HCT116 (cell line): Measurements from ENCODE around the gene DYNC1LI1. TPM values are rescaled to one million over a fixed set of nuclear protein-coding genes. Genes with fewer than 3 reads are reported as not detected.

Experiments used
- ATAC-seq: fragments of 200-7000 bp; cut with Tn5 transposase; 2 replicates; pipeline ENCODE4 v1.9.1; 2020; ENCODE audit warnings: mild to moderate bottlenecking, moderate library complexity
- BruUV-seq: library from RNA; stranded (reverse); fragments of 400-500 nt; replicated peaks from 2 replicates; lab custom pipeline; 2021; lab: Mats Ljungman, UMichigan
- CTCF ChIA-PET: fragments of 300-600 bp; sonication (Branson Sonifier 250); formaldehyde crosslinking; loops from one replicate; lab custom pipeline; 2021; ENCODE audit warnings: antibody characterized with exemption; lab: Charles Lee
- POLR2A ChIA-PET: fragments of 300-600, 350-600 bp; sonication (Branson Sonifier 250); formaldehyde crosslinking; loops from one replicate; lab custom pipeline; 2021; ENCODE audit warnings: antibody characterized with exemption; lab: Charles Lee
- RAD21 ChIA-PET, 2 experiments: fragments of 300-600 bp; sonication (Branson Sonifier 250); formaldehyde crosslinking; loops; one replicate each; lab custom pipeline; 2023; ENCODE audit warnings: low total read pairs in 2 of 2; ENCODE audit not compliant: uncharacterized antibody in 2 of 2, unreplicated experiment in 2 of 2, low non-redundant PET in 1 of 2; lab: Charles Lee
- DNase-seq: peaks from one replicate; pipeline ENCODE4 v3.0.0-alpha.2; 2010; ENCODE audit warnings: low read depth, low spot score
- H2AFZ ChIP-seq: fragments of 200-600 bp; shearing (Covaris generic), sonication (generic); 2 replicates; pipeline ENCODE4 v1.6.1; 2017; ENCODE audit warnings: low read depth, mixed run types, mixed read lengths, antibody characterized with exemption, low read length; ENCODE audit not compliant: poor library complexity, severe bottlenecking
- H3K27ac ChIP-seq: 2 replicates; pipeline ENCODE4 v1.5.1; 2012; ENCODE audit warnings: low read depth, low read length
- H3K27me3 ChIP-seq: fragments of 200-600 bp; sonication (generic); 2 replicates; pipeline ENCODE4 v1.6.1; 2016; ENCODE audit warnings: mixed run types, low read length, mixed read lengths; ENCODE audit not compliant: insufficient read depth
- H3K36me3 ChIP-seq, 2 experiments: fragments of 200-500 bp in 1 of 2; fragments of 200-600 bp in 1 of 2; sonication (Bioruptor generic) in 1 of 2; sonication (generic) in 1 of 2; 2 replicates each; pipeline versions ENCODE4 v1.5.1 to v1.6.1; 2014 to 2016; ENCODE audit warnings: low read length in 2 of 2, inconsistent platforms in 1 of 2, mixed read lengths in 1 of 2, mixed run types in 1 of 2; ENCODE audit not compliant: insufficient read depth in 2 of 2, control insufficient read depth in 1 of 2
- H3K4me1 ChIP-seq, 2 experiments: fragments of 200-600 bp in 1 of 2; sonication (generic) in 1 of 2; 2 replicates each; pipeline versions ENCODE4 v1.5.1 to v1.6.1; 2012 to 2017; ENCODE audit warnings: low read length in 2 of 2, inconsistent platforms in 1 of 2, mild to moderate bottlenecking in 1 of 2, mixed read lengths in 1 of 2, mixed run types in 1 of 2, moderate library complexity in 1 of 2; ENCODE audit not compliant: insufficient read depth in 2 of 2, control insufficient read depth in 1 of 2
- H3K4me2 ChIP-seq: fragments of 200-600 bp; sonication (generic); 2 replicates; pipeline ENCODE4 v1.6.1; 2017; ENCODE audit warnings: mixed run types, low read length, mixed read lengths
- H3K4me3 ChIP-seq, 2 experiments: fragments of 200-600 bp in 1 of 2; sonication (generic) in 1 of 2; replicated peaks in 1 of 2; 2 replicates each; pipeline ENCODE4 v1.5.1; 2011 to 2016; ENCODE audit warnings: low read length in 2 of 2, control low read depth in 1 of 2, low read depth in 1 of 2, mild to moderate bottlenecking in 1 of 2, mixed read lengths in 1 of 2, mixed run types in 1 of 2
- H3K79me2 ChIP-seq: fragments of 200-600 bp; sonication (generic); 2 replicates; pipeline ENCODE4 v1.6.1; 2017; ENCODE audit warnings: mild to moderate bottlenecking, mixed run types, low read length, moderate library complexity, mixed read lengths; ENCODE audit not compliant: insufficient read depth
- H3K9ac ChIP-seq: fragments of 200-600 bp; sonication (generic); 2 replicates; pipeline ENCODE4 v1.6.1; 2016; ENCODE audit warnings: low read length, mixed read lengths
- H3K9me2 ChIP-seq: fragments of 200-600 bp; sonication (generic), shearing (Covaris generic); 2 replicates; pipeline ENCODE4 v1.6.1; 2017; ENCODE audit warnings: mixed run types, mild to moderate bottlenecking, moderate library complexity; ENCODE audit not compliant: insufficient read depth
- H3K9me3 ChIP-seq, 2 experiments: fragments of 200-500 bp in 1 of 2; fragments of 200-600 bp in 1 of 2; sonication (Bioruptor generic) in 1 of 2; sonication (generic) in 1 of 2; 2 replicates each; pipeline ENCODE4 v1.6.1; 2014 to 2017; ENCODE audit warnings: low read length in 2 of 2, mixed read lengths in 2 of 2, inconsistent platforms in 1 of 2, low read depth in 1 of 2, mild to moderate bottlenecking in 1 of 2, mixed run types in 1 of 2, moderate library complexity in 1 of 2; ENCODE audit not compliant: control insufficient read depth in 1 of 2, insufficient read depth in 1 of 2
- H4K20me1 ChIP-seq: fragments of 200-600 bp; sonication (generic), shearing (Covaris generic); 2 replicates; pipeline ENCODE4 v1.6.1; 2017; ENCODE audit warnings: mixed run types, mild to moderate bottlenecking, moderate library complexity; ENCODE audit not compliant: insufficient read depth
- ATF3 ChIP-seq: IDR thresholded peaks from 2 replicates; pipeline ENCODE4 v1.6.1; 2012
- CBX3 ChIP-seq: IDR thresholded peaks from 2 replicates; pipeline ENCODE4 v1.6.1; 2012; ENCODE audit warnings: low read depth
- CEBPB ChIP-seq: IDR thresholded peaks from 2 replicates; pipeline ENCODE4 v1.6.1; 2012; ENCODE audit warnings: low read depth
- EGR1 ChIP-seq: IDR thresholded peaks from 2 replicates; pipeline ENCODE4 v1.6.1; 2012; ENCODE audit warnings: low read depth
- EZH2 ChIP-seq: fragments of 200-600 bp; sonication (generic); IDR thresholded peaks from 2 replicates; pipeline ENCODE4 v1.6.1; 2017; ENCODE audit warnings: antibody characterized with exemption, mixed run types
- EZH2phosphoT487 ChIP-seq: fragments of 200-600 bp; IDR thresholded peaks from 2 replicates; pipeline ENCODE4 v1.6.1; 2018; ENCODE audit warnings: antibody characterized with exemption, borderline replicate concordance
- JUND ChIP-seq: IDR thresholded peaks from 2 replicates; pipeline ENCODE4 v1.6.1; 2012
- MAX ChIP-seq: IDR thresholded peaks from 2 replicates; pipeline ENCODE4 v1.6.1; 2012
- POLR2A ChIP-seq: IDR thresholded peaks from 2 replicates; pipeline ENCODE4 v1.7.0; 2011; ENCODE audit warnings: borderline replicate concordance; ENCODE audit not compliant: insufficient read depth, insufficient read length; ENCODE audit errors: extremely low read depth
- POLR2AphosphoS5 ChIP-seq: IDR thresholded peaks from 2 replicates; pipeline ENCODE4 v1.6.1; 2011; ENCODE audit warnings: mild to moderate bottlenecking, low read depth, low read length, moderate library complexity
- RAD21 ChIP-seq: IDR thresholded peaks from 2 replicates; pipeline ENCODE4 v1.6.1; 2012; ENCODE audit warnings: low read depth, mild to moderate bottlenecking
- SIN3A ChIP-seq: IDR thresholded peaks from 2 replicates; pipeline ENCODE4 v1.6.1; 2012; ENCODE audit warnings: low read depth
- SP1 ChIP-seq: IDR thresholded peaks from 2 replicates; pipeline ENCODE4 v1.6.1; 2012; ENCODE audit warnings: low read depth
- SRF ChIP-seq: IDR thresholded peaks from 2 replicates; pipeline ENCODE4 v1.6.1; 2012; ENCODE audit warnings: low read depth
- YY1 ChIP-seq: IDR thresholded peaks from 2 replicates; pipeline ENCODE4 v1.6.1; 2011; ENCODE audit warnings: low read length, low read depth, moderate library complexity, mild to moderate bottlenecking; ENCODE audit not compliant: insufficient replicate concordance; ENCODE audit errors: extremely low read depth
- ZFX ChIP-seq: fragments of 450-650 bp; IDR thresholded peaks from 2 replicates; pipeline ENCODE4 v1.6.1; 2017
- ZNF274 ChIP-seq: fragments of 200-500 bp; sonication (Bioruptor generic); IDR thresholded peaks from 2 replicates; pipeline ENCODE4 v1.6.1; 2014; ENCODE audit warnings: mild to moderate bottlenecking, low read depth, low read length, inconsistent platforms
- intact Hi-C: fragments of 100-400 bp; cut with micrococcal nuclease; formaldehyde crosslinking; loops from 2 replicates; pipeline ENCODE4 v1.10.0; 2022
- total RNA-seq: library from RNA; stranded (reverse); gene quantifications from one replicate; pipeline ENCODE4 v1.2.1, GENCODE V29; 2021; ENCODE audit not compliant: unreplicated experiment
- TF ChIP-seq, protein P1 (sequence below), 3 experiments: fragments of 200-600 bp in 1 of 3; sonication (generic) in 1 of 3; IDR thresholded peaks in 2 of 3; conservative IDR thresholded peaks in 1 of 3; 2 replicates each; pipeline ENCODE4 v1.5.1; 2012 to 2017; ENCODE audit warnings: low read depth in 2 of 3, low read length in 2 of 3, antibody characterized with exemption in 1 of 3, borderline replicate concordance in 1 of 3, control low read depth in 1 of 3, mild to moderate bottlenecking in 1 of 3, mixed read lengths in 1 of 3, mixed run types in 1 of 3, moderate library complexity in 1 of 3; ENCODE audit not compliant: insufficient read depth in 1 of 3
- TF ChIP-seq, protein P2 (sequence below): IDR thresholded peaks from 2 replicates; pipeline ENCODE4 v1.6.1; 2011; ENCODE audit warnings: mild to moderate bottlenecking, low read length, moderate library complexity; ENCODE audit not compliant: insufficient replicate concordance; ENCODE audit errors: extremely low read depth

DYNC1LI1 gene
- total RNA-seq, 1 experiment from 2014 or later: 39.4 TPM

GRCh38 chr3:32596909-32597369 lies 26.3 kb upstream of the DYNC1LI1 start:
- H3K27ac ChIP-seq: no peak overlapping the region
- no peak for TF ChIP-seq RAD21
- TF ChIP-seq EZH2: no peak
- no peak for TF ChIP-seq ZFX
- TF ChIP-seq, protein P1, sequence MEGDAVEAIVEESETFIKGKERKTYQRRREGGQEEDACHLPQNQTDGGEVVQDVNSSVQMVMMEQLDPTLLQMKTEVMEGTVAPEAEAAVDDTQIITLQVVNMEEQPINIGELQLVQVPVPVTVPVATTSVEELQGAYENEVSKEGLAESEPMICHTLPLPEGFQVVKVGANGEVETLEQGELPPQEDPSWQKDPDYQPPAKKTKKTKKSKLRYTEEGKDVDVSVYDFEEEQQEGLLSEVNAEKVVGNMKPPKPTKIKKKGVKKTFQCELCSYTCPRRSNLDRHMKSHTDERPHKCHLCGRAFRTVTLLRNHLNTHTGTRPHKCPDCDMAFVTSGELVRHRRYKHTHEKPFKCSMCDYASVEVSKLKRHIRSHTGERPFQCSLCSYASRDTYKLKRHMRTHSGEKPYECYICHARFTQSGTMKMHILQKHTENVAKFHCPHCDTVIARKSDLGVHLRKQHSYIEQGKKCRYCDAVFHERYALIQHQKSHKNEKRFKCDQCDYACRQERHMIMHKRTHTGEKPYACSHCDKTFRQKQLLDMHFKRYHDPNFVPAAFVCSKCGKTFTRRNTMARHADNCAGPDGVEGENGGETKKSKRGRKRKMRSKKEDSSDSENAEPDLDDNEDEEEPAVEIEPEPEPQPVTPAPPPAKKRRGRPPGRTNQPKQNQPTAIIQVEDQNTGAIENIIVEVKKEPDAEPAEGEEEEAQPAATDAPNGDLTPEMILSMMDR (IDR thresholded peaks at IDR 0.05 in 2 of 3, conservative IDR thresholded peaks at IDR 0.05 in 1 of 3; ENCODE audit: borderline replicate concordance in 1 of 3, insufficient read depth in 1 of 3, low read depth in 2 of 3, low read length in 2 of 3): no peak
- TF ChIP-seq POLR2A: no peak
- no peak for TF ChIP-seq ZNF274
- no peak for TF ChIP-seq MAX
- no peak for TF ChIP-seq POLR2AphosphoS5
- no peak for TF ChIP-seq EGR1
- TF ChIP-seq YY1: no peak
- no peak for TF ChIP-seq CBX3
- TF ChIP-seq, protein P2, sequence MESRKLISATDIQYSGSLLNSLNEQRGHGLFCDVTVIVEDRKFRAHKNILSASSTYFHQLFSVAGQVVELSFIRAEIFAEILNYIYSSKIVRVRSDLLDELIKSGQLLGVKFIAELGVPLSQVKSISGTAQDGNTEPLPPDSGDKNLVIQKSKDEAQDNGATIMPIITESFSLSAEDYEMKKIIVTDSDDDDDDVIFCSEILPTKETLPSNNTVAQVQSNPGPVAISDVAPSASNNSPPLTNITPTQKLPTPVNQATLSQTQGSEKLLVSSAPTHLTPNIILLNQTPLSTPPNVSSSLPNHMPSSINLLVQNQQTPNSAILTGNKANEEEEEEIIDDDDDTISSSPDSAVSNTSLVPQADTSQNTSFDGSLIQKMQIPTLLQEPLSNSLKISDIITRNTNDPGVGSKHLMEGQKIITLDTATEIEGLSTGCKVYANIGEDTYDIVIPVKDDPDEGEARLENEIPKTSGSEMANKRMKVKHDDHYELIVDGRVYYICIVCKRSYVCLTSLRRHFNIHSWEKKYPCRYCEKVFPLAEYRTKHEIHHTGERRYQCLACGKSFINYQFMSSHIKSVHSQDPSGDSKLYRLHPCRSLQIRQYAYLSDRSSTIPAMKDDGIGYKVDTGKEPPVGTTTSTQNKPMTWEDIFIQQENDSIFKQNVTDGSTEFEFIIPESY: no peak
- TF ChIP-seq SP1: no peak
- no peak for TF ChIP-seq SIN3A
- no peak for TF ChIP-seq JUND
- no peak for TF ChIP-seq CEBPB
- TF ChIP-seq ATF3: no peak
- TF ChIP-seq SRF: no peak
- no peak for TF ChIP-seq EZH2phosphoT487
- no peak overlapping the region for H2AFZ ChIP-seq
- no peak for DNase-seq
- no TSS peak for BruUV-seq
- H3K36me3 ChIP-seq: no peaks in the 10 kb centered on the region
- H3K4me1 ChIP-seq: no peaks in the 10 kb centered on the region
- CTCF ChIA-PET: no interaction called here
- no peaks in the 10 kb centered on the region for H3K9me3 ChIP-seq
- H4K20me1 ChIP-seq: no peaks in the 10 kb centered on the region
- no peak for ATAC-seq
- RAD21 ChIA-PET: no interaction called here
- intact Hi-C loops: no loop called here
- no peaks in the 10 kb centered on the region for H3K27me3 ChIP-seq
- no peaks in the 10 kb centered on the region for H3K79me2 ChIP-seq
- H3K9ac ChIP-seq: no peak overlapping the region
- no peak overlapping the region for H3K4me2 ChIP-seq
- H3K9me2 ChIP-seq: no peaks in the 10 kb centered on the region
- H3K4me3 ChIP-seq: no peak overlapping the region
- POLR2A ChIA-PET: interaction anchor here (0.7 kb wide), 1 partner anchor 11 kb away, joined by 4 read pairs; no protein-coding TSS in a partner anchor
